ENCODE data around the gene CAMSAP1.

- TF ChIP-seq POLR2A (IDR thresholded peaks at IDR 0.05; ENCODE audit: low read depth, low read length) = no peak
- TF ChIP-seq POLR2AphosphoS5 (IDR thresholded peaks at IDR 0.05; ENCODE audit: low read depth, low read length) = no peak
- TF ChIP-seq TAF1 (IDR thresholded peaks at IDR 0.05; ENCODE audit: borderline replicate concordance, low read depth, low read length) = no peak
These were observed 48.7 kb downstream of the CAMSAP1 start for GRCh38 chr9:135858491-135859185.
